ENCODE data around the gene PSMG3. TPM values are rescaled to one million over a fixed set of nuclear protein-coding genes. Genes with fewer than 3 reads are reported as not detected.

The PSMG3 gene
- total RNA-seq, 1 experiment from 2014 or later = 59.4 TPM

- H3K9me3 ChIP-seq (ENCODE audit: control insufficient read depth, insufficient read depth, low read depth, low read length) = no peaks in the 10 kb centered on the region
- ChIA-PET CTCF (no interaction called here), POLR2A (interaction anchor here (0.5 to 1.4 kb wide), 2 partner anchors 8 to 12 kb away, joined by 3 read pairs; no protein-coding TSS in a partner anchor)
- intact Hi-C loops (cut with micrococcal nuclease; ENCODE audit: unreplicated experiment) (no loop called here), in situ Hi-C loops (cut with HindIII; ENCODE audit: low pct_unique_long_range_greater_than_20kb, low sequenced_read_pairs) (no loop called here)
- TF ChIP-seq CTCF (IDR thresholded peaks at IDR 0.05) (no peak), SIN3A (IDR thresholded peaks at IDR 0.05; ENCODE audit: borderline replicate concordance, insufficient read depth, low read depth, low read length) (0 out of 2 replicates have a peak, but pooled peaks have one; percentile 28)
- no TSS peak for BruUV-seq (replicated peaks)
- H3K27ac ChIP-seq (ENCODE audit: low read length) = peak overlapping the region; percentile 88
- no peaks in the 10 kb centered on the region for H3K27me3 ChIP-seq (ENCODE audit: control insufficient read depth, insufficient read depth, low read length)
- DNase-seq (ENCODE audit: low read depth, low spot score) = no peak
- peaks cover 39% of the 10 kb centered on the region for H3K4me1 ChIP-seq (ENCODE audit: control insufficient read depth, insufficient read depth, low read length)
- H3K4me3 ChIP-seq (ENCODE audit: low read depth in 2 of 2, low read length in 2 of 2) = peak overlapping the region; percentile 71 to 86
- ATAC-seq = no peak
- no peaks in the 10 kb centered on the region for H3K36me3 ChIP-seq (ENCODE audit: control insufficient read depth, insufficient read depth, low read length)
These were observed 37.8 kb downstream of the PSMG3 start for GRCh38 chr7:1531979-1532455.

GRCh38 chr7:1531263-1531978 lies 38.4 kb downstream of the PSMG3 start:
- DNase-seq (ENCODE audit: low read depth, low spot score) (no peak), ATAC-seq (peak; percentile 5)
- no TSS peak for BruUV-seq (replicated peaks)
- no peaks in the 10 kb centered on the region for H3K9me3 ChIP-seq (ENCODE audit: control insufficient read depth, insufficient read depth, low read depth, low read length)
- H3K36me3 ChIP-seq (ENCODE audit: control insufficient read depth, insufficient read depth, low read length) = no peaks in the 10 kb centered on the region
- TF ChIP-seq REST (IDR thresholded peaks at IDR 0.05; ENCODE audit: insufficient read depth in 1 of 2, low read depth in 2 of 2, low read length in 1 of 2) (no peak), SIN3A (IDR thresholded peaks at IDR 0.05; ENCODE audit: borderline replicate concordance, insufficient read depth, low read depth, low read length) (0 out of 2 replicates have a peak, but pooled peaks have one; percentile 41)
- peak overlapping the region; percentile 88 for H3K27ac ChIP-seq (ENCODE audit: low read length)
- CTCF ChIA-PET = no interaction called here
- peak overlapping the region; percentile 71 to 86 for H3K4me3 ChIP-seq (ENCODE audit: low read depth in 2 of 2, low read length in 2 of 2)
- intact Hi-C loops (cut with micrococcal nuclease; ENCODE audit: unreplicated experiment) (no loop called here), in situ Hi-C loops (cut with HindIII; ENCODE audit: low pct_unique_long_range_greater_than_20kb, low sequenced_read_pairs) (no loop called here)
- H3K4me1 ChIP-seq (ENCODE audit: control insufficient read depth, insufficient read depth, low read length) = peaks cover 42% of the 10 kb centered on the region
- POLR2A ChIA-PET = interaction anchor here (0.5 to 1.4 kb wide), 2 partner anchors 9 to 12 kb away, joined by 3 read pairs; no protein-coding TSS in a partner anchor
- H3K27me3 ChIP-seq (ENCODE audit: control insufficient read depth, insufficient read depth, low read length) = no peaks in the 10 kb centered on the region

- ChIA-PET POLR2A (no interaction called here), CTCF (no interaction called here)
- no TSS peak for BruUV-seq (replicated peaks)
- in situ Hi-C loops (cut with HindIII; ENCODE audit: low pct_unique_long_range_greater_than_20kb, low sequenced_read_pairs) = no loop called here
- intact Hi-C loops (cut with micrococcal nuclease; ENCODE audit: unreplicated experiment) = no loop called here
- no peaks in the 10 kb centered on the region for H3K27me3 ChIP-seq (ENCODE audit: control insufficient read depth, insufficient read depth, low read length)
- H3K4me3 ChIP-seq (ENCODE audit: low read depth in 2 of 2, low read length in 2 of 2) = peak overlapping the region; percentile 71 to 86
- no peaks in the 10 kb centered on the region for H3K9me3 ChIP-seq (ENCODE audit: control insufficient read depth, insufficient read depth, low read depth, low read length)
- DNase-seq (ENCODE audit: low read depth, low spot score) (no peak), ATAC-seq (no peak)
- 0 out of 2 replicates have a peak, but pooled peaks have one; percentile 9 for TF ChIP-seq SIN3A (IDR thresholded peaks at IDR 0.05; ENCODE audit: borderline replicate concordance, insufficient read depth, low read depth, low read length)
- no peak for TF ChIP-seq REST (IDR thresholded peaks at IDR 0.05; ENCODE audit: insufficient read depth in 1 of 2, low read depth in 2 of 2, low read length in 1 of 2)
- no peak for TF ChIP-seq POLR2AphosphoS5 (IDR thresholded peaks at IDR 0.05; ENCODE audit: low read depth, low read length)
- no peak for TF ChIP-seq TCF7L2 (IDR thresholded peaks at IDR 0.05; ENCODE audit: low read depth, low read length)
- no peak for TF ChIP-seq CTCF (IDR thresholded peaks at IDR 0.05)
- H3K4me1 ChIP-seq (ENCODE audit: control insufficient read depth, insufficient read depth, low read length) = peaks cover 38% of the 10 kb centered on the region
- no peaks in the 10 kb centered on the region for H3K36me3 ChIP-seq (ENCODE audit: control insufficient read depth, insufficient read depth, low read length)
- H3K27ac ChIP-seq (ENCODE audit: low read length) = no peak overlapping the region
These were observed 38.9 kb downstream of the PSMG3 start for GRCh38 chr7:1530946-1531262.

Measured in Panc1 (cell line).